ENCODE data around the gene PTPN21.

GRCh38 chr14:88481794-88482193, 73.0 kb downstream of the PTPN21 start:
- TF ChIP-seq POLR2A (IDR thresholded peaks at IDR 0.05; ENCODE audit: low read length) (no peak), GATA1 (IDR thresholded peaks at IDR 0.05; ENCODE audit: low read depth, low read length) (no peak)

Measured in erythroblast (primary cell).